HG02763 (cell line): Measurements from ENCODE around the gene C12orf57.
A peak's percentile ranks its signal among the peaks of the same experiment; 100 is the strongest.
"Not testable (repeated sequence)": the region's sequence is repeated elsewhere in the genome, so short reads cannot be mapped to it uniquely, and the experiment has no call there.

ENCODE experiments used
- ATAC-seq: cut with Tn5 transposase; IDR thresholded peaks from one replicate; pipeline ENCODE4 v1.9.1; 2021; ENCODE audit warnings: mild to moderate bottlenecking, moderate library complexity; ENCODE audit not compliant: unreplicated experiment

The C12orf57 gene, protein sequence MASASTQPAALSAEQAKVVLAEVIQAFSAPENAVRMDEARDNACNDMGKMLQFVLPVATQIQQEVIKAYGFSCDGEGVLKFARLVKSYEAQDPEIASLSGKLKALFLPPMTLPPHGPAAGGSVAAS

GRCh38 chr12:6943722-6944380 lies at the start of gene C12orf57, which contains the start of gene RNU7-1:
Gene C12orf57 (plus strand): TSS chr12:6944022. CDS start chr12:6944122, 100 bp downstream.
Gene RNU7-1 (plus strand): TSS chr12:6943816.
- peak; percentile 27 for ATAC-seq

DNA sequence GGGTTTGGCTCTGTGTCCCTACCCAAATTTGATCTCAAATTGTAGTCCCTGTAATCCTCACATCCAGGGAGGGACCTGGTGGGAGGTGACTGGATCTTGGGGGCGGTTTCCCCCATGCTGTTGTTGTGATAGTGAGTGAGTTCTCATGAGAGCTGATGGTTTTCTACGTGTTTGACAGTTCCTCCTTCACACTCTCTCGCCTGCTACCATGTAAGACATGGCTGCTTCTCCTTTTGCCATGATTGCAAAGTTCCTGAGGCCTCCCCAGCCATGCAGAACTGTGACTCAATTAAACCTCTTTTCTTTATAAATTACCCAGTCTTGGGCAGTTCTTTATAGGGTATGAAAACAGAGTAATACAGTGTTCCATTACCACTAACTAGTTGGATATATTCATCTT lies 49.5 kb upstream of the C12orf57 start:
- no peak for ATAC-seq

- no peak for ATAC-seq
These were observed 46.9 kb upstream of the C12orf57 start for GRCh38 chr12:6896846-6897435.

GRCh38 chr12:6899427-6899826 lies 44.4 kb upstream of the C12orf57 start:
- ATAC-seq: no peak

GRCh38 chr12:6899837-6900519 lies 43.8 kb upstream of the C12orf57 start:
- ATAC-seq: no peak

DNA sequence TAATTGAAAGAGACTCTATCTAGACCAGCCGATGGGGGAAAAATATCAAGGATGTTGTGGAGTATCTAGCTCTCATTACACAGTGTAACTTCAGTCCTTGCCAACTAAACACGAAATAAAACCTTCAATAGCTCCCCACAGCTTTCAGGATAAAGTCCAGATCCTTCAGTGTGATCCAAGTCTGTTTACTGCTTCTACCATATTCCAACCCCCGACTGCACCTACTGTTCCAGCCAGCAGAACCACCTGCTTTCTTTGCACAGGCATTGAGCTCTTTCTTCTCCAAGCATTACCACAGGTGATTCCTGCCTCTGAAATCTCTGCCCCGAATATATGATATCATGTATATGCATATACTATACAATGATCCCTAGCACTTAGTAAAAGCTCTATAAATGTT lies 41.4 kb upstream of the C12orf57 start:
- ATAC-seq: no peak

DNA sequence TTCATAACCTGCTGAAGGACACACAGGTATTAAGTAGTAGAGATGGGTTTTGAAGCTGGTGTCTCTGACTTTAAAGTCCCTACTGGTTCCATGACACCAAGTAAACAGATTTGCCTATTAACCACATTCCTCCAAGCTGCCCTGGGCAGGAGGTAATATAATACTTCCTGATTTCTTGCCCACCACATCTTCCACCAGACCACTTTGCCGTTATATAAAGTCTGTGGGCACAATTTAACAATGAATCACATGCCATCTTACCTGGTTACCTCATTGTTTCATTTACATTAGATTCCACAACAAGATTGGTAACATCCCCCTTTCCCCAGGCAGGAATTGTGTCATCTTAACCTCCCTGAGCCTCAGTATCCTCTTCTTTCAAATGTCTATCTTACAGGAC lies 40.1 kb upstream of the C12orf57 start:
- no peak for ATAC-seq

DNA sequence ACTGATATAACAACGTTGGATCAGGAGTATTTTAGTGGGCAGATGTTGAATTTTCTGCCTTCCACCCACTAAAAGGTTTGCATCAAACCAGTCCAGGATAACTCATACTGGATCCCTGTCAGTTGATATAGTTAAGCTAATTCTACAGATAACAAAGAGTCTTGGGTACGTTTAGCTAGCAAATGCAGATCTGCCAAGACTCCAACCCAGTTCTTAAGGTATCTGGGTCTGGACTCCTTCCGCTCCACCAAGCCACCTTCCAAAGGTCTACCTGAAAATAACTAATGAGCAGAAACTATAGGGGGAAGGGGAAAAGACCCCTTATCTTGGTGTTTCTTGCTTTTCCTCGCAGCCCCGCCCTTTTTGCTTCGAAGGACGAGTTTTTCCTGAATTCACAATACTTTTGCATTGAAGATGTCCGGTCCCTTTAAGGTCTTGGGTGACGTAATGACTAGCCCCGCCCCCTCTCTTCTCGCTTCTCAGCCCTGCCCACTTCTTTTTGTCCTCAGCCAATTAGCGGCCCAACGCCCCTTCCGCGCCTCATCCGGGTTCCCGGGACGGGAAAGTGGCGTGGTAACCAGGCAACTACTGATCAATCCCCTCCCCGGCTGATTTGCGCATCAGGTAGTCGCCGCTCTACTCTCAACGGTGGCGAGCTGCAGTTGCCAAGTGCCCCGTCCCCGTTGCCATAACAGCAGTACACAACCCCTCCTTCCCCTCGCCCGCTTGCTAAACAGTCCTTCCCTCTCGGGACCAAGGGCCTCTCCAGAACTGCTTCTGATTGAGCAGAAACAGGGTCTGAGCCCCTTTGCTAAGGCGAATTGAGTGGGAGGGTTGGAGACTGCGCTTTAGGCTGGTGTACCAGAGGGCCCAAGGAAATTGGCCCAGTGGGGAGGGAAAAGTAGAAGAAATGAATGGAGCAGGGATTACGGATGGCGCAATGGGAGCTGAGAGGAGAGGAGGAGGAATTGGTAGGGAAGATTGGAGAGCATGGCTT lies 39.2 kb upstream of the C12orf57 start, which contains the start of gene LRRC23:
Gene LRRC23, plus strand, starts transcription at position 543 of the 997 bp plus-strand sequence. CDS start 812 bp downstream, outside the sequence.
- peak; percentile 93 for ATAC-seq

DNA sequence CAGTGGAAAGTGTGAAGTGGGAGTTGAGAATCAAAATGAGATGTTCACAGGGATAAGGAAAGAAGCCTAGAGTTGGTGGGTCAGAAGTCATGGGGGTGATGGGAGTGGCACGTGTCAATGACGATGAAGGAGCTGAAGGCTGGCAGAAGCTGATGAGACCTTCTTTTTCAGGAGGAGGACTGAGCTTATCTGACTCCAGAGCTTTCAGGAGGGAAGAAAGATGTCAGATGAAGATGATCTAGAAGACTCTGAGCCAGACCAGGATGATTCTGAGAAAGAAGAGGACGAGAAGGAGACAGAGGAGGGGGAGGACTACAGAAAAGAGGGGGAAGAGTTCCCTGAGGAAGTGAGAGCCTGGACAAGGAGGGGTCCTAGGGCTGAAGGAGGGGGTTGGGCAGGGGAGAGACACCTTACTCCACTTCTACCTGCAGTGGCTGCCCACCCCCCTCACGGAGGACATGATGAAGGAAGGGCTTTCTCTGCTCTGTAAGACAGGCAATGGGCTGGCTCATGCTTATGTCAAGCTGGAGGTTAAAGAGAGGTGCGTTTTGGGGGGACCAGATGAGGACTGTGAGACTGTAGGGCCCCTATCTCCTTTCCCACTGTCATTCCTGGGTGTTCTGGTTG lies 38.3 kb upstream of the C12orf57 start:
- ATAC-seq: no peak

DNA sequence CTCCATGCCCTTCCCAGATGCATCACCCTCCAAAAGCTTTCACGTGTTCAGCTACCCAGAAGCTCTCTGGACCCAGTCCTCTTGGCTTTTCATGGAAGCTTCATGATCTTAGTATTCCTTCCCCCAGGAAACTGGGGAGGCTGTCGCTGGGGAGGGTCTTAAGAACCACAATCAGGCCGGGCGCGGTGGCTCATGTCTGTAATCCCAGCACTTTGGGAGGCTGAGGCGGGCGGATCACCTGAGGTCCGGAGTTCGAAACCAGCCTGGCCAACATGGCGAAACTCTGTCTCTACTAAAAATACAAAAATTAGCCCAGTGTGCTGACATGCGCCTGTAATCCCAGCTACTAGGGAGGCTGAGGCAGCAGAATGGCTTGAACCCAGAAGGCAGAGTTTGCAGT lies 35.7 kb upstream of the C12orf57 start:
- ATAC-seq: not testable (repeated sequence)

DNA sequence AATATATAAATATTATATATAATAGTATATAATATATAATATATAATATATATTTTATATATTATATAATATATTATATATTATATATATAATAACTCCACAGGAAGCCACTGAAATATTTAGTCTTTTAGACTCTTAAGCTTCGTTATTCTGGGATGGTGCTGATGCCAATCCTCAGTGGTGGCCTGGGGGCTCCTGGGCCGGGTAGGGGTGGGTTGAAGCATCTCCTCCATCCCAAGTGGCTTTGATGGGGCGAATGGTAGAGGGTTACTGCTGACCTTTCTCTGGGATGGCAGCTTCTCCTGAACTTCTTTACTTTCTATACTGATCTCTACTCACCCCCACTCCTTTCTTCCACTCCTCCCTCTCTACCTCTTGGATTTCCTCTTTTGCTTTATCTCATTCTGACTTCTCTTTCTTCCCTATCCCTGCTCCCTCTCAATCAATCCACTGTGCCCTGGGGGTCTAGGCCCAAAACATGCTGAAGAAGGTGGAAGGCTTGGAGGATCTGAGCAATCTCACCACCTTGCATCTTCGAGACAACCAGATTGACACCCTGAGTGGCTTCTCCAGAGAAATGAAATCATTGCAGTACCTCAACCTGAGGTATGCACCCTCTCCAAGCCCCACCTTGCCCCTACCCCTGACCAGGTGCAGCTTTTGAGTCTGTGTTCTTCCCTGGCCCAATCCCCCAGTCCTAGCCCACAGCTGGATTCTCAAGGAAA lies 34.2 kb upstream of the C12orf57 start:
- ATAC-seq: no peak

DNA sequence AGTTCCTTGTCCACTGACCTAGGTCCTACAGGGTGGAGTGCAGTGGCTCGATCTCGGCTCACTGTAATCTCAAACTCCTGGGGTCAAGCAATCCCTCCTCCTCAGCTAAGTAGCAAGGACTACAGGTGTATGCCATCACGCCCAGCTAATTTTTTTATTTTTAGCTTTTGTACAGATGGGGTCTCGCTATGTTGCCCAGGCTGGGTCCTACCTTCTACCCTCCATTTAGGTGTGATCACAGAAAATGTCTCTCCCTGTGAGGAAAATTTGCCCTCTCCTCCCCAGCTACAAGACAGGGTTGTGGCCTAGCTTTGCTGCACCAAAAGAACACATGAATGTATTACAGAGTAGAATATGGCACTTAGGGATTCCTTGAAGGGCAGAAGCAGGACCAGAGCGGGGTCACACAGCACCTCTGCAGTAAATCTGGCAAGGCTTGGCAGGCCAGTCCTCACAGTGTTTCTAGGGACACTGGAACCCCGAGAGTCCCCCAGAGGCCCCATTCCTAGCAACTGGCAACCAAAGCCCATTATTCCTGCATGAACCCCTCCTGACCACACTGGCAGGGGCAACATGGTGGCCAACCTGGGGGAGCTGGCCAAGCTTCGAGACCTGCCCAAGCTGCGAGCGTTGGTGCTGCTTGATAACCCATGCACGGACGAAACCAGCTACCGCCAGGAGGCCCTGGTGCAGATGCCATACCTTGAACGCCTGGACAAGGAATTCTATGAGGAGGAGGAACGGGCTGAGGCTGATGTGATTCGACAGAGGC lies 31.5 kb upstream of the C12orf57 start:
- ATAC-seq: no peak

DNA sequence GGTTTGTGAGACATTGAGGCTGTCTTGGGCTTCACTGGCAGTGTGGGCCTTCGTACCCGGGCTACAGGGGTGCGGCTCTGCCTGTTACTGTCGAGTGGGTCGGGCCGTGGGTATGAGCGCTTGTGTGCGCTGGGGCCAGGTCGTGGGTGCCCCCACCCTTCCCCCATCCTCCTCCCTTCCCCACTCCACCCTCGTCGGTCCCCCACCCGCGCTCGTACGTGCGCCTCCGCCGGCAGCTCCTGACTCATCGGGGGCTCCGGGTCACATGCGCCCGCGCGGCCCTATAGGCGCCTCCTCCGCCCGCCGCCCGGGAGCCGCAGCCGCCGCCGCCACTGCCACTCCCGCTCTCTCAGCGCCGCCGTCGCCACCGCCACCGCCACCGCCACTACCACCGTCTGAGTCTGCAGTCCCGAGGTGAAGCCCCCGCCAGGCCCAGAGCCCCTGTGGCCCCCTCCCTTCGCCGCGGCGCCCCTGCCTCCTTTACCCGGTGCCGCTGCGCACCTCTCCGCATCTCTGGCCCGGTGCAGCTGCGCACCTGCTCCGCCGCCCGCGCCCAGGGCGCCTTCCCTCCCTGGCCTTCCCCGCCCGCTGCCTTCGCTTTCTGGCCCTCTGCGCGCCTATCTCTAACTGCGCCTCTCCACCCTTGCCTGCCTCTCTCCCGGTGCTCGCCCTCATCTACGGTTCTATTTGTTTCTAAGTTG lies 29.4 kb upstream of the C12orf57 start, which contains the start of gene ENO2:
Gene ENO2, plus strand, starts transcription at position 335 of the 701 bp plus-strand sequence. CDS start 1,253 bp downstream, outside the sequence.
- ATAC-seq: peak; percentile 61

- no peak for ATAC-seq
These were observed 28.7 kb upstream of the C12orf57 start for GRCh38 chr12:6914947-6915788.

DNA sequence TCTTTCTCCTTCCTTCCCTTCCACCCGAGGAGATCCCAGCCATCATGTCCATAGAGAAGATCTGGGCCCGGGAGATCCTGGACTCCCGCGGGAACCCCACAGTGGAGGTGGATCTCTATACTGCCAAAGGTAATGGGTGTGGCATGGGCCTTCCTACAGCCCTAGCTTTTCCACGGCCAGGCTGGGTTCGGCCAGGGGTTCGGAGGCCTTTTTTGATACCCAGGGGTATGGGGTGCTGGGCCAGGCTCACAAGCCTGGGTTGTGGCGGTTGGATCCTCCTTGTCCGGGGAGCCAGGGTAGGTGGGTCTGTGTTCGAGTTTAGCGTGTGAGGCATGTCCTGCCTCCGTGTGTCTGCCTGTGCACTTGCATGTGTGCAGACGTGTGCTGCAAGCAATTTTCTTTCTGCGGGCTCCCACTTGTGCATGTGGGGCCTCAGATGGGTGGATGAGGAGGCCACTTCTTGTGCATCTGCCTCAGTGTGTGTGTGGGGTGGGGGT lies 28.0 kb upstream of the C12orf57 start:
- no peak for ATAC-seq

DNA sequence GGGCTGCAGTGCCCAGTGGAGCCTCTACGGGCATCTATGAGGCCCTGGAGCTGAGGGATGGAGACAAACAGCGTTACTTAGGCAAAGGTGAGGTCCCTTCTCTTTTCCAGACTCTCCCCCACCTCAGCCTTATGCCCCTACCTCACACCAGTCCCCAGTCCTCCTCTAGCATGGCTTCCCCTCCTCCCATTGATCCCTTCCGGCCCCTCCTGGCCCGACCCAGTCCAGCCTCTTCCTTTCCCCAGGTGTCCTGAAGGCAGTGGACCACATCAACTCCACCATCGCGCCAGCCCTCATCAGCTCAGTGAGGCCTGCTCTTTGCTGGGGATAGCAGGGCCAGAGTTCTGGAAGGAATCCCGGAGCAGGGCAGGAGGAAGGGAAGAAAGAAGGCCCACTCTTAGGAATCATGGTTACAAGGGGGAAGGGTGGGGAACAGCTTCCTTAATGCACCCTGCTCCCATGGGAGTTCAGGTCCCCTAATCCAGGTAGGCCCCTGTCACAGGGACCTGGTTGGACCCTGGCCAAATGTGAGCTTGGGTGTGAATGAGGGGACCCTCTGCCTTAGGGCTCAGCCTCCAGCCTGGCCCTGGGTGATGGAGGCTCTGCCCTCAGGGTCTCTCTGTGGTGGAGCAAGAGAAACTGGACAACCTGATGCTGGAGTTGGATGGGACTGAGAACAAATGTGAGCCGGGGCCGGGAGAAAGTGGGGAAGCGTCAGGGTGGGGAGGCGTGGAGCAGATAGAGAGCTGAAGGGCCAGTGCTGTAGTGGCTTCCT lies 27.2 kb upstream of the C12orf57 start:
- no peak for ATAC-seq
